Measurements from ENCODE around the gene UBASH3B. TPM values are rescaled to one million over a fixed set of nuclear protein-coding genes. Genes with fewer than 3 reads are reported as not detected.

The UBASH3B gene
- total RNA-seq, 2 experiments from 2014 or later, result 24.5 to 28.6 TPM

DNA sequence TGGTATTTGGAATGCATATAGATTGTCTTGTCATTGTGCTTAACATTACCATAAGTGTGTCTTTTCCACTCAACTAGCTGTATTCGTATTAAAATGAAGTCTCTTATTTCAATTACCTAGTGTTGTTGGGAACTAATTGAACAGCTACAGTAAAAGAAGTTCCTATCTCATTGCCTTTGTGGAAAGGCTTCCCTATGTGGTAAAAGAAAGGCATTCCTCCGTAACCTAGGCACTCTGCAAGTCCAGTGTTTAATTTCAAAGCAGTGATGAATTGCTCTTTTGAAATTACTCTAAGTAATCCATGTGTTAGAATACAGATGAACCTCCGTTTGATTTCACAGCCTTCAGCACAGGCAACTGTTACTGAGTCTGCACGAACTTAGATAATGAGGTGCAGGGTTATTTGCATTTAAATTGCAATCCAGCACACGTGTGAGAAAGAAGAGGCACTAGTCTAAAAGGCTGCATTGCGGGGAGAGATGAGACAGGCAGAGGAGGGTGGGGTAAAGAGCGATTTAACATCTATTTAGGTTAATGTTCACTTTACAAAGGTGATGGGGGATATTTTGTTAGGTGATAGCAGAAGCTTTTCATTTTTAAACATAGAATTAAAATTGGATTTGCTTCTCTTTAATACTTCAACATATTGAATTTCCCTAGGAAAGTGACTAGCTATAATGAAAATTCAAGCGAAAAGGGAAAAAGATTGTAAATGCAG, 157.8 kb downstream of the UBASH3B start:
- H3K4me3 Mint-ChIP-seq, result no peak overlapping the region
- no peak overlapping the region for H3K27ac Mint-ChIP-seq
- intact Hi-C loops (cut with DNase I, micrococcal nuclease), result loop anchor here in 1 of 2 experiments (5.0 kb wide), 1 partner anchor 39 kb away; no protein-coding TSS in a partner anchor
- H3K4me3 ChIP-seq (ENCODE audit: low read length), result no peak overlapping the region
- H3K9me3 Mint-ChIP-seq, result peaks cover 2% of the 10 kb centered on the region
- no peaks in the 10 kb centered on the region for H3K27me3 Mint-ChIP-seq
- no peaks in the 10 kb centered on the region for H3K27me3 ChIP-seq (ENCODE audit: control insufficient read depth in 1 of 2, insufficient read depth in 2 of 2, low read length in 2 of 2)
- peaks cover 35% of the 10 kb centered on the region for H3K36me3 Mint-ChIP-seq (ENCODE audit: low read depth)
- ChIA-PET POLR2A (interaction anchor here (1.2 to 1.6 kb wide), 3 partner anchors 30 to 39 kb away, joined by 3 to 5 read pairs (median 4); no protein-coding TSS in a partner anchor), CTCF (no interaction called here)
- ATAC-seq (ENCODE audit: poor library complexity), result no peak
- peaks cover 34% of the 10 kb centered on the region for H3K4me1 Mint-ChIP-seq (ENCODE audit: low read depth)
- H3K27ac ChIP-seq (ENCODE audit: low read depth in 1 of 2, low read length in 2 of 2), result no peak overlapping the region
- no peak for DNase-seq
- no peaks in the 10 kb centered on the region for H3K9me3 ChIP-seq (ENCODE audit: control insufficient read depth in 1 of 2, insufficient read depth in 1 of 2, low read length in 2 of 2)
- peaks cover 17% of the 10 kb centered on the region for H3K36me3 ChIP-seq (ENCODE audit: insufficient read depth, low read length)
- TF ChIP-seq, protein P1, sequence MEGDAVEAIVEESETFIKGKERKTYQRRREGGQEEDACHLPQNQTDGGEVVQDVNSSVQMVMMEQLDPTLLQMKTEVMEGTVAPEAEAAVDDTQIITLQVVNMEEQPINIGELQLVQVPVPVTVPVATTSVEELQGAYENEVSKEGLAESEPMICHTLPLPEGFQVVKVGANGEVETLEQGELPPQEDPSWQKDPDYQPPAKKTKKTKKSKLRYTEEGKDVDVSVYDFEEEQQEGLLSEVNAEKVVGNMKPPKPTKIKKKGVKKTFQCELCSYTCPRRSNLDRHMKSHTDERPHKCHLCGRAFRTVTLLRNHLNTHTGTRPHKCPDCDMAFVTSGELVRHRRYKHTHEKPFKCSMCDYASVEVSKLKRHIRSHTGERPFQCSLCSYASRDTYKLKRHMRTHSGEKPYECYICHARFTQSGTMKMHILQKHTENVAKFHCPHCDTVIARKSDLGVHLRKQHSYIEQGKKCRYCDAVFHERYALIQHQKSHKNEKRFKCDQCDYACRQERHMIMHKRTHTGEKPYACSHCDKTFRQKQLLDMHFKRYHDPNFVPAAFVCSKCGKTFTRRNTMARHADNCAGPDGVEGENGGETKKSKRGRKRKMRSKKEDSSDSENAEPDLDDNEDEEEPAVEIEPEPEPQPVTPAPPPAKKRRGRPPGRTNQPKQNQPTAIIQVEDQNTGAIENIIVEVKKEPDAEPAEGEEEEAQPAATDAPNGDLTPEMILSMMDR (IDR thresholded peaks at IDR 0.05), result no peak
- peaks cover 3% of the 10 kb centered on the region for H3K4me1 ChIP-seq (ENCODE audit: insufficient read depth, low read length)

- Histone ChIP-seq H3K4me3 (ENCODE audit: low read length) (no peak overlapping the region), H3K27ac (ENCODE audit: low read depth in 1 of 2, low read length in 2 of 2) (no peak overlapping the region), H3K36me3 (ENCODE audit: insufficient read depth, low read length) (peaks cover 15% of the 10 kb centered on the region), H3K9me3 (ENCODE audit: control insufficient read depth in 1 of 2, insufficient read depth in 1 of 2, low read length in 2 of 2) (no peaks in the 10 kb centered on the region), H3K4me1 (ENCODE audit: insufficient read depth, low read length) (no peaks in the 10 kb centered on the region), H3K27me3 (ENCODE audit: control insufficient read depth in 1 of 2, insufficient read depth in 2 of 2, low read length in 2 of 2) (no peaks in the 10 kb centered on the region)
- no peaks in the 10 kb centered on the region for H3K27me3 Mint-ChIP-seq
- ATAC-seq (ENCODE audit: poor library complexity) (no peak), DNase-seq (no peak)
- POLR2A ChIA-PET, result interaction anchor here (1.5 to 1.6 kb wide), 2 partner anchors 29 to 38 kb away, joined by 3 to 5 read pairs; no protein-coding TSS in a partner anchor
- intact Hi-C loops (cut with DNase I, micrococcal nuclease), result loop anchor here in 1 of 2 experiments (5.0 kb wide), 1 partner anchor 38 kb away; no protein-coding TSS in a partner anchor
- peaks cover 3% of the 10 kb centered on the region for H3K9me3 Mint-ChIP-seq
- CTCF ChIA-PET, result no interaction called here
- TF ChIP-seq, protein P1 (IDR thresholded peaks at IDR 0.05), result no peak
- H3K36me3 Mint-ChIP-seq (ENCODE audit: low read depth), result peaks cover 35% of the 10 kb centered on the region
- peaks cover 29% of the 10 kb centered on the region for H3K4me1 Mint-ChIP-seq (ENCODE audit: low read depth)
- H3K4me3 Mint-ChIP-seq, result no peak overlapping the region
- H3K27ac Mint-ChIP-seq, result no peak overlapping the region
Measured at GRCh38 chr11:122813894-122814270, 158.4 kb downstream of the UBASH3B start.

DNA sequence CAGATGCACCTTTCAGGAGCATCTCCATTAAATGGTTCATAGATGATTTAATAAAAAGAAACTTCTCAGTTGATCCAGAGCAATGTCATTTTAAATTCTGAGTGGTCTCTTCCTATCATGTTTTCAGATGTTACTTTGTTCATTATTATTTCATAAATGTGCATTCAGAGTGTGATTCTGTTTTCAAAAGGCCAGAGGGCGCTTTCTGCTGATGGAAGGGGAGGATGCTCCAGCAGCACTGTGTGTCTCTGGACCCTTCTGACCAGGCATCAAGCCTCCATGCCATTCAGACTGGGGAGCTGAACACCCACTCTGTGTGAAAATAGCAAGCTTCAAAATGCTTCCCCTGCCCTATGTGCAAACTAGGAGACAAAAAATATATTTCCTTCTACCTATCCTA, 158.9 kb downstream of the UBASH3B start:
- intact Hi-C loops (cut with DNase I, micrococcal nuclease), result loop anchor here in 1 of 2 experiments (5.0 kb wide), 1 partner anchor 38 kb away; no protein-coding TSS in a partner anchor

More for the DNA sequence above, 158.9 kb downstream of the UBASH3B start:
- H3K36me3 ChIP-seq (ENCODE audit: insufficient read depth, low read length), result peaks cover 13% of the 10 kb centered on the region
- H3K4me1 ChIP-seq (ENCODE audit: insufficient read depth, low read length), result no peaks in the 10 kb centered on the region
- Mint-ChIP-seq H3K9me3 (peaks cover 8% of the 10 kb centered on the region), H3K4me1 (ENCODE audit: low read depth) (peaks cover 25% of the 10 kb centered on the region), H3K4me3 (no peak overlapping the region), H3K27ac (no peak overlapping the region), H3K36me3 (ENCODE audit: low read depth) (peaks cover 32% of the 10 kb centered on the region), H3K27me3 (no peaks in the 10 kb centered on the region)
- POLR2A ChIA-PET, result interaction anchor here (1.6 kb wide), 1 partner anchor 37 kb away, joined by 3 read pairs; no protein-coding TSS in a partner anchor
- DNase-seq, result peak in 2 of 14 experiments; percentile 13 to 24
- no peak overlapping the region for H3K4me3 ChIP-seq (ENCODE audit: low read length)
- H3K27ac ChIP-seq (ENCODE audit: low read depth in 1 of 2, low read length in 2 of 2), result no peak overlapping the region
- CTCF ChIA-PET, result interaction anchor here (0.6 to 0.8 kb wide), 2 partner anchors 15 to 38 kb away, joined by 3 read pairs; no protein-coding TSS in a partner anchor
- TF ChIP-seq, protein P1 (IDR thresholded peaks at IDR 0.05), result no peak
- ATAC-seq (ENCODE audit: poor library complexity), result no peak
- H3K9me3 ChIP-seq (ENCODE audit: control insufficient read depth in 1 of 2, insufficient read depth in 1 of 2, low read length in 2 of 2), result peaks cover 0 to under 1% of the 10 kb centered on the region in 2 experiments
- no peaks in the 10 kb centered on the region for H3K27me3 ChIP-seq (ENCODE audit: control insufficient read depth in 1 of 2, insufficient read depth in 2 of 2, low read length in 2 of 2)

Measured in CD4-positive, alpha-beta T cell (primary cell).